Hindlimb muscle (tissue), 1 donor: ENCODE data around the gene GSPT1. TPM values are rescaled to one million over a fixed set of nuclear protein-coding genes. Genes with fewer than 3 reads are reported as not detected.

Source experiments
- polyA plus RNA-seq: library from polyadenylated mRNA; unstranded; fragments of 120-200 nt; gene quantifications from one replicate; pipeline ENCODE4 v1.2.1, GENCODE V29; 2013; ENCODE audit not compliant: insufficient read length

Gene GSPT1
- polyA plus RNA-seq, 1 donor = 76.8 TPM

Other genes with a start within 250 kb of the GSPT1 start
- gene SNN, start 247.5 kb downstream of the GSPT1 start, polyA plus RNA-seq = 28.4 TPM
- 22.3 TPM for gene TXNDC11, start 173.1 kb downstream of the GSPT1 start, polyA plus RNA-seq
- gene ZC3H7A, start 118.7 kb downstream of the GSPT1 start, polyA plus RNA-seq = 43.0 TPM
- gene RSL1D1, start 64.4 kb downstream of the GSPT1 start, polyA plus RNA-seq = 321 TPM
- 3.4 TPM for gene NPIPB2, start 26.1 kb upstream of the GSPT1 start, polyA plus RNA-seq
- gene TNFRSF17, start 49.3 kb upstream of the GSPT1 start, polyA plus RNA-seq = not detected
- gene SNX29, start 60.8 kb upstream of the GSPT1 start, polyA plus RNA-seq = 9.4 TPM